B cell (primary cell): ENCODE results near the gene MT3. TPM values are rescaled to one million over a fixed set of nuclear protein-coding genes. Genes with fewer than 3 reads are reported as not detected.

Source experiments
- ATAC-seq: fragments of 200-7000 bp; cut with Tn5 transposase; one replicate; pipeline ENCODE4 v1.10.0; 2021; ENCODE audit warnings: low read depth, mild to moderate bottlenecking, moderate number of reproducible peaks, moderate library complexity
- CTCF ChIA-PET: fragments of 350-600 bp; sonication (Branson Sonifier 250); formaldehyde crosslinking; loops from one replicate; lab custom pipeline; 2021; ENCODE audit warnings: antibody characterized with exemption, inconsistent platforms; lab: Charles Lee
- POLR2A ChIA-PET: fragments of 350-600 bp; sonication (Branson Sonifier 250); formaldehyde crosslinking; loops from one replicate; lab custom pipeline; 2021; ENCODE audit warnings: antibody characterized with exemption; lab: Charles Lee
- DNase-seq: peaks from one replicate; pipeline ENCODE4 v3.0.0; 2013
- H2AFZ ChIP-seq: 2 replicates; pipeline ENCODE4 v1.6.1; 2012; ENCODE audit warnings: mild to moderate bottlenecking, low read depth, low read length; ENCODE audit not compliant: insufficient read depth, poor library complexity, severe bottlenecking
- H3K27ac ChIP-seq, 2 donors: 1 replicate in 1 of 2; 2 replicates in 1 of 2; pipeline ENCODE4 v1.5.1; 2012 to 2013; ENCODE audit warnings: low read length in 2 of 2, mild to moderate bottlenecking in 2 of 2, moderate library complexity in 1 of 2
- H3K27me3 ChIP-seq, 4 experiments: fragments of 200-600 bp in 1 of 4; sonication (generic) in 1 of 4; replicated peaks in 1 of 4; 1 replicate in 2 of 4; 2 replicates in 2 of 4; pipeline versions ENCODE4 v1.6.1 to v1.7.0; 2013 to 2016; ENCODE audit warnings: low read length in 3 of 4, mild to moderate bottlenecking in 2 of 4, mixed read lengths in 1 of 4, moderate library complexity in 1 of 4; ENCODE audit not compliant: insufficient read depth in 4 of 4, control insufficient read depth in 3 of 4; ENCODE audit errors: control extremely low read depth in 1 of 4
- H3K36me3 ChIP-seq, 2 experiments: replicated peaks in 1 of 2; 1 replicate in 1 of 2; 2 replicates in 1 of 2; pipeline versions ENCODE4 v1.6.1 to v1.7.1; 2013; ENCODE audit warnings: low read length in 1 of 2; ENCODE audit not compliant: insufficient read depth in 2 of 2, control insufficient read depth in 1 of 2; ENCODE audit errors: control extremely low read depth in 1 of 2, extremely low read depth in 1 of 2
- H3K4me1 ChIP-seq, 2 donors: fragments of 200-600 bp in 1 of 2; sonication (generic) in 1 of 2; 1 replicate in 1 of 2; 2 replicates in 1 of 2; pipeline versions ENCODE4 v1.5.1 to v1.6.1; 2013 to 2017; ENCODE audit warnings: low read length in 2 of 2; ENCODE audit not compliant: control insufficient read depth in 2 of 2, insufficient read depth in 2 of 2
- H3K4me2 ChIP-seq: replicated peaks from 2 replicates; pipeline ENCODE3; 2012; ENCODE audit warnings: mild to moderate bottlenecking, low read depth, low read length; ENCODE audit not compliant: poor library complexity, severe bottlenecking
- H3K4me3 ChIP-seq, 5 experiments: fragments of 200-600 bp in 1 of 5; sonication (generic) in 1 of 5; 1 replicate in 3 of 5; 2 replicates in 2 of 5; pipeline versions ENCODE4 v1.5.1 to v1.7.0; 2011 to 2016; ENCODE audit warnings: low read length in 4 of 5, mild to moderate bottlenecking in 4 of 5, low read depth in 2 of 5, control low read depth in 1 of 5, moderate library complexity in 1 of 5; ENCODE audit not compliant: insufficient read depth in 1 of 5; ENCODE audit errors: control extremely low read depth in 1 of 5, extremely low read depth in 1 of 5
- H3K79me2 ChIP-seq: fragments of 200-600 bp; sonication (generic); one replicate; pipeline ENCODE4 v1.6.0; 2016; ENCODE audit warnings: low read length; ENCODE audit not compliant: control insufficient read depth, insufficient read depth
- H3K9ac ChIP-seq: fragments of 200-600 bp; sonication (generic); 2 replicates; pipeline ENCODE4 v1.6.1; 2017; ENCODE audit warnings: mild to moderate bottlenecking, low read length, moderate library complexity
- H3K9me3 ChIP-seq, 3 donors: one replicate each; pipeline versions ENCODE4 v1.6.1 to v1.7.1; 2013; ENCODE audit warnings: low read length in 2 of 3; ENCODE audit not compliant: control insufficient read depth in 2 of 3, insufficient read depth in 1 of 3; ENCODE audit errors: control extremely low read depth in 1 of 3
- H4K20me1 ChIP-seq: 2 replicates; pipeline ENCODE4 v1.6.0; 2012; ENCODE audit warnings: mild to moderate bottlenecking, low read length; ENCODE audit not compliant: insufficient read depth, control insufficient read depth, poor library complexity, severe bottlenecking
- H3K27ac Mint-ChIP-seq: one replicate; pipeline ENCODE4 v1.8.0; 2021; ENCODE audit warnings: mixed read lengths
- H3K27me3 Mint-ChIP-seq: one replicate; pipeline ENCODE4 v1.8.0; 2021; ENCODE audit warnings: mixed read lengths
- H3K4me1 Mint-ChIP-seq: one replicate; pipeline ENCODE4 v1.8.0; 2021; ENCODE audit warnings: mixed read lengths
- H3K4me3 Mint-ChIP-seq: one replicate; pipeline ENCODE4 v1.8.0; 2021; ENCODE audit warnings: mixed read lengths
- H3K9me3 Mint-ChIP-seq: one replicate; pipeline ENCODE4 v1.8.0; 2022; ENCODE audit warnings: mixed read lengths; ENCODE audit not compliant: insufficient read depth
- EZH2 ChIP-seq: IDR thresholded peaks from 2 replicates; pipeline ENCODE4 v1.6.1; 2012; ENCODE audit warnings: borderline replicate concordance, low read depth, mild to moderate bottlenecking, moderate library complexity, low read length; ENCODE audit not compliant: insufficient read depth, poor library complexity, severe bottlenecking
- WGBS: methylation state at CpG from one replicate; pipeline ENCODE4 v1.1.5; 2013; ENCODE audit warnings: missing lambda C conversion rate; ENCODE audit not compliant: insufficient coverage; 5-methylcytosine and 5-hydroxymethylcytosine counted together
- intact Hi-C: fragments of 100-400 bp; cut with micrococcal nuclease; formaldehyde crosslinking; loops from one replicate; pipeline ENCODE4 v1.10.0; 2022
- polyA plus RNA-seq: library from polyadenylated mRNA; depleted of rRNA; stranded (reverse); fragments of >200 nt; gene quantifications from 2 replicates; pipeline ENCODE4 v1.2.3, GENCODE V29; 2012
- total RNA-seq, 2 donors: library from RNA; stranded (reverse); fragments of 120-200 nt in 1 of 2; gene quantifications; 1 replicate in 1 of 2; 2 replicates in 1 of 2; pipeline versions ENCODE4 v1.2.3 to v1.2.4, GENCODE V29; 2013 to 2022
- TF ChIP-seq, protein P1 (sequence below): fragments of 200-600 bp; IDR thresholded peaks from one replicate; pipeline ENCODE4 v1.8.0; 2022; ENCODE audit warnings: antibody characterized with exemption, mild to moderate bottlenecking

MT3 gene
- total and polyA plus RNA-seq, 2 donors (not counting 1 experiment from before 2014, with no cell fraction given), result not detected

- WGBS, result no CpG with 5 or more reads among the region's 2 CpGs
- Histone ChIP-seq H3K79me2 (no peaks in the 10 kb centered on the region), H3K4me1 (no peaks in the 10 kb centered on the region), H2AFZ (no peak overlapping the region), H3K9me3 (no peaks in the 10 kb centered on the region), H3K27me3 (no peaks in the 10 kb centered on the region), H4K20me1 (no peaks in the 10 kb centered on the region), H3K4me3 (no peak overlapping the region), H3K36me3 (no peaks in the 10 kb centered on the region), H3K27ac (no peak overlapping the region), H3K9ac (no peak overlapping the region), H3K4me2 (no peak overlapping the region)
- DNase-seq (no peak), ATAC-seq (no peak)
- Mint-ChIP-seq H3K9me3 (peaks cover 2% of the 10 kb centered on the region), H3K4me1 (no peaks in the 10 kb centered on the region), H3K27ac (no peak overlapping the region), H3K27me3 (peaks cover 35% of the 10 kb centered on the region), H3K4me3 (no peak overlapping the region)
- no peak for TF ChIP-seq EZH2
- TF ChIP-seq, protein P1, sequence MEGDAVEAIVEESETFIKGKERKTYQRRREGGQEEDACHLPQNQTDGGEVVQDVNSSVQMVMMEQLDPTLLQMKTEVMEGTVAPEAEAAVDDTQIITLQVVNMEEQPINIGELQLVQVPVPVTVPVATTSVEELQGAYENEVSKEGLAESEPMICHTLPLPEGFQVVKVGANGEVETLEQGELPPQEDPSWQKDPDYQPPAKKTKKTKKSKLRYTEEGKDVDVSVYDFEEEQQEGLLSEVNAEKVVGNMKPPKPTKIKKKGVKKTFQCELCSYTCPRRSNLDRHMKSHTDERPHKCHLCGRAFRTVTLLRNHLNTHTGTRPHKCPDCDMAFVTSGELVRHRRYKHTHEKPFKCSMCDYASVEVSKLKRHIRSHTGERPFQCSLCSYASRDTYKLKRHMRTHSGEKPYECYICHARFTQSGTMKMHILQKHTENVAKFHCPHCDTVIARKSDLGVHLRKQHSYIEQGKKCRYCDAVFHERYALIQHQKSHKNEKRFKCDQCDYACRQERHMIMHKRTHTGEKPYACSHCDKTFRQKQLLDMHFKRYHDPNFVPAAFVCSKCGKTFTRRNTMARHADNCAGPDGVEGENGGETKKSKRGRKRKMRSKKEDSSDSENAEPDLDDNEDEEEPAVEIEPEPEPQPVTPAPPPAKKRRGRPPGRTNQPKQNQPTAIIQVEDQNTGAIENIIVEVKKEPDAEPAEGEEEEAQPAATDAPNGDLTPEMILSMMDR, result no peak
- intact Hi-C loops, result no loop called here
- ChIA-PET POLR2A (no interaction called here), CTCF (no interaction called here)
Measured at GRCh38 chr16:56542039-56542438, 47.3 kb upstream of the MT3 start.

GRCh38 chr16:56547120-56547948, 42.0 kb upstream of the MT3 start:
- Mint-ChIP-seq H3K9me3 (no peaks in the 10 kb centered on the region), H3K4me1 (peaks cover 12% of the 10 kb centered on the region), H3K27me3 (peaks cover 19% of the 10 kb centered on the region), H3K27ac (no peak overlapping the region), H3K4me3 (no peak overlapping the region)
- POLR2A ChIA-PET, result interaction anchor here (0.8 kb wide), 1 partner anchor 162 kb away, joined by 4 read pairs; no protein-coding TSS in a partner anchor
- Histone ChIP-seq H3K4me1 (peaks cover 7% of the 10 kb centered on the region in 2 donors), H3K27me3 (no peaks in the 10 kb centered on the region), H2AFZ (no peak overlapping the region), H3K9me3 (no peaks in the 10 kb centered on the region), H3K79me2 (no peaks in the 10 kb centered on the region), H3K4me3 (no peak overlapping the region), H3K36me3 (no peaks in the 10 kb centered on the region), H4K20me1 (no peaks in the 10 kb centered on the region), H3K27ac (no peak overlapping the region), H3K9ac (no peak overlapping the region), H3K4me2 (no peak overlapping the region)
- DNase-seq (no peak), ATAC-seq (no peak)
- CTCF ChIA-PET, result interaction anchor here (1.3 kb wide), 1 partner anchor 155 kb away, joined by 7 read pairs; no protein-coding TSS in a partner anchor
- TF ChIP-seq, protein P1, result no peak
- no peak for TF ChIP-seq EZH2
- WGBS, result 70% methylated on average over 11 of the region's 12 CpGs
- intact Hi-C loops, result no loop called here
